Endothelial cell of umbilical vein (primary cell): ENCODE measurements around the gene AP4S1.
"Not testable (repeated sequence)": the region's sequence is repeated elsewhere in the genome, so short reads cannot be mapped to it uniquely, and the experiment has no call there.

Experiments used
- CTCF ChIP-seq, 2 donors: IDR thresholded peaks; 1 replicate in 1 of 2; 2 replicates in 1 of 2; pipeline ENCODE4 v1.5.1; 2011; ENCODE audit warnings: low read length in 2 of 2, mild to moderate bottlenecking in 2 of 2, moderate library complexity in 2 of 2, control low read depth in 1 of 2, inconsistent platforms in 1 of 2, low read depth in 1 of 2; ENCODE audit not compliant: insufficient read depth in 1 of 2; ENCODE audit errors: extremely low read depth in 1 of 2
- EZH2 ChIP-seq: IDR thresholded peaks from 2 replicates; pipeline ENCODE4 v1.6.1; 2012; ENCODE audit warnings: borderline replicate concordance, low read depth, mild to moderate bottlenecking, moderate library complexity, low read length, inconsistent platforms; ENCODE audit not compliant: severe bottlenecking
- GATA2 ChIP-seq: IDR thresholded peaks from 2 replicates; pipeline ENCODE4 v1.7.0; 2011; ENCODE audit warnings: low read depth, mild to moderate bottlenecking, moderate library complexity, mixed read lengths, low read length; ENCODE audit not compliant: insufficient read length, insufficient read depth
- JUN ChIP-seq: IDR thresholded peaks from 2 replicates; pipeline ENCODE4 v1.6.1; 2011; ENCODE audit warnings: borderline replicate concordance, low read depth; ENCODE audit not compliant: insufficient read length, insufficient read depth
- POLR2A ChIP-seq: IDR thresholded peaks from 2 replicates; pipeline ENCODE4 v1.6.1; 2012; ENCODE audit warnings: low read depth, mild to moderate bottlenecking, control low read depth, low read length
- POLR2AphosphoS5 ChIP-seq: IDR thresholded peaks from 2 replicates; pipeline ENCODE4 v1.6.1; 2012; ENCODE audit warnings: low read depth, mild to moderate bottlenecking, control low read depth, low read length, moderate library complexity; ENCODE audit not compliant: insufficient read depth
- TF ChIP-seq, protein P1 (sequence below): IDR thresholded peaks from 2 replicates; pipeline ENCODE4 v1.6.1; 2011; ENCODE audit not compliant: insufficient read depth, insufficient read length

DNA sequence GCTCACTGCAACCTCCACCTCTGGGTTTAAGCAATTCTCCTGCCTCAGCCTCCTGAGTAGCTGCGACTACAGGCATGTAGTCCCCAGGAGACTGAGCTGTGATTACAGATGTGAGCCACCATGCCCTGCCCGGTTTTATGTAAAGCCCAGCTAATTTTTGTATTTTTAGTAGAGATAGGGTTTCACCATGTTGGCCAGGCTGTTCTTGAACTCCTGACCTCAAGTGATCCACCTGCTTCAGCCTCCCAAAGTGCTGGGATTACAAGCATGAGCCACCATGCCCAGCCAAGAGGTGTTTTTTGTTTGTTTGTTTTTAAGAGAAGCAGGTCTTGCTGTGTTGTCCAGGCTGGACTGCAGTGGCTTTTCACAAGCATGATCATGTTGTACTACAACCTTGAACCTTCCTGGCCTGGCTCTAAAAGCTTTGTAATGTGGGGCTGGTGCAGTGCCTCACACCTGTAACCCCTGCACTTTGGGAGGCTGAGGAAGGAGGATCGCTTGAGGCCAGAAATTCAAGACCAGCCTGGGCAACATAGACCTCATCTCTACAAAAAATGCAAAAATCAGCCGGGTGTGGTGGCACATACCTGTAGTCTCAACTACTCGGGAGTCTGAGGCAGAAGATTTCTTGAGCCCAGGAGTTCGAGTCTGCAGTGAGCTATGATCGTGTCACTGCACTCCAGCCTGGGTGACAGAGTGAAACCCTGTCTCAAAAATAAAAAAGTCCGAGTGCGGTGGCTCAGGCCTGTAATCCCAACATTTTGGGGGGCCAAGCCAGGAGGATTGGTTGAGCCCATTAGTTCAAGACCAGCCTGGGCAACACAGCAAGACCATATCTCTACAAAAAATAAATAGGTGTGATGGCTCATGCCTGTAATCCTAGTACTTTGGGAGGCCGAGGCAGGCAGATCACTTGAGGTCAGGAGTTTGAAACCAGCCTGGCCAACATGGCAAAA, 68.7 kb downstream of the AP4S1 start:
- TF ChIP-seq CTCF (IDR thresholded peaks at IDR 0.05; ENCODE audit: extremely low read depth in 1 of 2, insufficient read depth in 1 of 2, low read depth in 1 of 2, low read length in 2 of 2); EZH2; POLR2A; POLR2AphosphoS5; JUN; GATA2: not testable (repeated sequence)
- TF ChIP-seq, protein P1, sequence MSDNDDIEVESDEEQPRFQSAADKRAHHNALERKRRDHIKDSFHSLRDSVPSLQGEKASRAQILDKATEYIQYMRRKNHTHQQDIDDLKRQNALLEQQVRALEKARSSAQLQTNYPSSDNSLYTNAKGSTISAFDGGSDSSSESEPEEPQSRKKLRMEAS: not testable (repeated sequence)
